Stimulated activated CD8-positive, alpha-beta memory T cell treated with anti-CD3 and anti-CD28 coated beads, Interleukin-15, amount 100 ng/mL, for 1 hour (primary cell): ENCODE results near the gene PTPN14.
"Not testable (repeated sequence)": the region's sequence is repeated elsewhere in the genome, so short reads cannot be mapped to it uniquely, and the experiment has no call there.

Experiments used
- DNase-seq: peaks from one replicate; pipeline ENCODE4 v3.0.0-alpha.2; 2020; ENCODE audit warnings: low read depth

PTPN14 gene

GRCh38 chr1:214394569-214394968, 156.8 kb downstream of the PTPN14 start:
- DNase-seq = not testable (repeated sequence)

GRCh38 chr1:214393086-214393485, 158.3 kb downstream of the PTPN14 start:
- DNase-seq = no peak

GRCh38 chr1:214391873-214392645, 159.3 kb downstream of the PTPN14 start:
- DNase-seq = no peak

GRCh38 chr1:214389734-214390133, 161.7 kb downstream of the PTPN14 start:
- DNase-seq = no peak

- no peak for DNase-seq
These were observed 164.7 kb downstream of the PTPN14 start for GRCh38 chr1:214386747-214387146.

- DNase-seq = no peak
These were observed 165.1 kb downstream of the PTPN14 start for GRCh38 chr1:214386333-214386732.

GRCh38 chr1:214385428-214385827, 166.0 kb downstream of the PTPN14 start:
- no peak for DNase-seq

- no peak for DNase-seq
These were observed 166.9 kb downstream of the PTPN14 start for GRCh38 chr1:214384373-214385079.

GRCh38 chr1:214383381-214384372, 167.7 kb downstream of the PTPN14 start:
- DNase-seq = no peak

GRCh38 chr1:214380986-214381695, 170.3 kb downstream of the PTPN14 start:
- DNase-seq = no peak

- no peak for DNase-seq
These were observed 171.0 kb downstream of the PTPN14 start for GRCh38 chr1:214380396-214380795.

- no peak for DNase-seq
These were observed 172.0 kb downstream of the PTPN14 start for GRCh38 chr1:214379236-214379970.

GRCh38 chr1:214378492-214378891, 172.9 kb downstream of the PTPN14 start:
- DNase-seq = no peak

GRCh38 chr1:214377886-214378285, 173.5 kb downstream of the PTPN14 start:
- DNase-seq = no peak

GRCh38 chr1:214377485-214377884, 173.9 kb downstream of the PTPN14 start:
- DNase-seq = no peak

GRCh38 chr1:214372092-214372491, 179.3 kb downstream of the PTPN14 start:
- DNase-seq = no peak

- no peak for DNase-seq
These were observed 180.8 kb downstream of the PTPN14 start for GRCh38 chr1:214370615-214371014.

GRCh38 chr1:214369364-214369763, 182.0 kb downstream of the PTPN14 start:
- DNase-seq = no peak

- no peak for DNase-seq
These were observed 183.6 kb downstream of the PTPN14 start for GRCh38 chr1:214367841-214368240.

- no peak for DNase-seq
These were observed 186.6 kb downstream of the PTPN14 start for GRCh38 chr1:214364786-214365295.

GRCh38 chr1:214364386-214364785, 187.0 kb downstream of the PTPN14 start:
- DNase-seq = no peak
